Endothelial cell of umbilical vein (primary cell): ENCODE results near the gene PGS1. TPM values are rescaled to one million over a fixed set of nuclear protein-coding genes. Genes with fewer than 3 reads are reported as not detected.

Experiments used
- BruUV-seq: library from RNA; stranded (reverse); fragments of 400-500 nt; replicated peaks from 2 replicates; lab custom pipeline; 2021; lab: Mats Ljungman, UMichigan
- CTCF ChIA-PET: fragments of 300-600, 350-600 bp; sonication (Branson Sonifier 250); formaldehyde crosslinking; loops from one replicate; lab custom pipeline; 2021; ENCODE audit warnings: antibody characterized with exemption, inconsistent platforms; lab: Charles Lee
- POLR2A ChIA-PET: fragments of 300-600, 350-600 bp; sonication (Branson Sonifier 250); formaldehyde crosslinking; loops from one replicate; lab custom pipeline; 2021; ENCODE audit warnings: antibody characterized with exemption, inconsistent platforms; lab: Charles Lee
- DNase-seq: peaks from one replicate; pipeline ENCODE4 v3.0.0-alpha.2; 2011; ENCODE audit warnings: low read depth, low spot score
- FAIRE-seq: peaks from 2 replicates; lab custom pipeline; 2011; peaks lifted over from hg19 to GRCh38; lab: Jason Lieb, UNC
- H2AFZ ChIP-seq: 2 replicates; pipeline ENCODE4 v1.6.0; 2012; ENCODE audit warnings: low read depth, low read length, control low read depth, inconsistent platforms
- H3K27ac ChIP-seq: 2 replicates; pipeline ENCODE4 v1.5.1; 2011; ENCODE audit warnings: low read depth, mild to moderate bottlenecking, control low read depth, low read length, moderate library complexity; ENCODE audit not compliant: insufficient read depth
- H3K27me3 ChIP-seq, 2 experiments: 2 replicates each; pipeline versions ENCODE4 v1.6.0 to v1.6.1; 2011; ENCODE audit warnings: low read length in 2 of 2, mixed read lengths in 1 of 2; ENCODE audit not compliant: control insufficient read depth in 2 of 2, insufficient read depth in 2 of 2
- H3K36me3 ChIP-seq, 2 experiments: 2 replicates in 1 of 2; 3 replicates in 1 of 2; pipeline ENCODE4 v1.5.1; 2011; ENCODE audit warnings: low read length in 2 of 2, mild to moderate bottlenecking in 1 of 2, moderate library complexity in 1 of 2; ENCODE audit not compliant: control insufficient read depth in 2 of 2, insufficient read depth in 2 of 2; ENCODE audit errors: extremely low read depth in 1 of 2
- H3K4me1 ChIP-seq: 3 replicates; pipeline ENCODE4 v1.5.1; 2011; ENCODE audit warnings: mild to moderate bottlenecking, low read length; ENCODE audit not compliant: control insufficient read depth, insufficient read depth; ENCODE audit errors: extremely low read depth
- H3K4me2 ChIP-seq: 2 replicates; pipeline ENCODE4 v1.6.1; 2011; ENCODE audit warnings: low read length, control low read depth, mixed read lengths; ENCODE audit not compliant: insufficient read depth
- H3K4me3 ChIP-seq, 3 experiments: fragments of 200-600 bp in 1 of 3; sonication (generic), shearing (Covaris generic) in 1 of 3; replicated peaks in 1 of 3; 2 replicates each; pipeline ENCODE4 v1.5.1; 2011 to 2016; ENCODE audit warnings: control low read depth in 3 of 3, low read length in 3 of 3, mild to moderate bottlenecking in 2 of 3, inconsistent platforms in 1 of 3, low read depth in 1 of 3, moderate library complexity in 1 of 3; ENCODE audit not compliant: insufficient read depth in 1 of 3
- H3K79me2 ChIP-seq: 2 replicates; pipeline ENCODE4 v1.6.0; 2012; ENCODE audit warnings: low read length, inconsistent platforms; ENCODE audit not compliant: control insufficient read depth, insufficient read depth
- H3K9ac ChIP-seq: replicated peaks from 2 replicates; pipeline ENCODE3; 2011; ENCODE audit warnings: low read length, control low read depth; ENCODE audit not compliant: insufficient read depth; ENCODE audit errors: extremely low read depth
- H3K9me1 ChIP-seq: replicated peaks from 3 replicates; pipeline ENCODE4 v1.6.0; 2011; ENCODE audit warnings: mild to moderate bottlenecking, low read length; ENCODE audit not compliant: control insufficient read depth, insufficient read depth; ENCODE audit errors: extremely low read depth
- H3K9me3 ChIP-seq: replicated peaks from 2 replicates; pipeline ENCODE4 v1.5.1; 2012; ENCODE audit warnings: low read length, inconsistent platforms; ENCODE audit not compliant: control insufficient read depth, insufficient read depth
- H4K20me1 ChIP-seq: replicated peaks from 2 replicates; pipeline ENCODE3; 2011; ENCODE audit warnings: mild to moderate bottlenecking, low read length; ENCODE audit not compliant: control insufficient read depth, insufficient read depth; ENCODE audit errors: extremely low read depth
- EZH2 ChIP-seq: IDR thresholded peaks from 2 replicates; pipeline ENCODE4 v1.6.1; 2012; ENCODE audit warnings: borderline replicate concordance, low read depth, mild to moderate bottlenecking, moderate library complexity, low read length, inconsistent platforms; ENCODE audit not compliant: severe bottlenecking
- FOS ChIP-seq: IDR thresholded peaks from 2 replicates; pipeline ENCODE4 v1.6.1; 2011; ENCODE audit warnings: mild to moderate bottlenecking, low read length, moderate library complexity, borderline replicate concordance; ENCODE audit not compliant: insufficient read depth
- GATA2 ChIP-seq: IDR thresholded peaks from 2 replicates; pipeline ENCODE4 v1.7.0; 2011; ENCODE audit warnings: low read depth, mild to moderate bottlenecking, moderate library complexity, mixed read lengths, low read length; ENCODE audit not compliant: insufficient read length, insufficient read depth
- JUN ChIP-seq: IDR thresholded peaks from 2 replicates; pipeline ENCODE4 v1.6.1; 2011; ENCODE audit warnings: borderline replicate concordance, low read depth; ENCODE audit not compliant: insufficient read length, insufficient read depth
- MYC ChIP-seq: IDR thresholded peaks from one replicate; pipeline ENCODE4 v1.6.1; 2011; ENCODE audit warnings: mild to moderate bottlenecking, low read depth, low read length
- POLR2A ChIP-seq: IDR thresholded peaks from 2 replicates; pipeline ENCODE4 v1.6.1; 2012; ENCODE audit warnings: low read depth, mild to moderate bottlenecking, control low read depth, low read length
- POLR2AphosphoS5 ChIP-seq: IDR thresholded peaks from 2 replicates; pipeline ENCODE4 v1.6.1; 2012; ENCODE audit warnings: low read depth, mild to moderate bottlenecking, control low read depth, low read length, moderate library complexity; ENCODE audit not compliant: insufficient read depth
- dilution Hi-C: fragments of 300-500 bp; cut with MboI; formaldehyde crosslinking; loops from one replicate; pipeline ENCODE4 v1.15.0; 2019; ENCODE audit warnings: low sequenced_read_pairs; ENCODE audit not compliant: extremely low pct_ligation_motif_present
- intact Hi-C: fragments of 100-400 bp; cut with micrococcal nuclease; formaldehyde crosslinking; loops from one replicate; pipeline ENCODE4 v1.10.0; 2022
- polyA plus RNA-seq, 4 experiments: library from polyadenylated mRNA; depleted of rRNA in 3 of 4; stranded (reverse) in 3 of 4; unstranded in 1 of 4; fragments of >200 nt; gene quantifications; 2 replicates each; pipeline versions ENCODE4 v1.2.1 to v1.2.3, GENCODE V29; 2011 to 2012; ENCODE audit warnings: missing spikeins in 1 of 4
- total RNA-seq: library from RNA; stranded (reverse); gene quantifications from 2 replicates; pipeline ENCODE4 v1.2.3, GENCODE V29; 2021
- TF ChIP-seq, protein P1 (sequence below): IDR thresholded peaks from 2 replicates; pipeline ENCODE4 v1.6.1; 2011; ENCODE audit not compliant: insufficient read depth, insufficient read length
- TF ChIP-seq, protein P2 (sequence below), 2 donors: IDR thresholded peaks; 1 replicate in 1 of 2; 2 replicates in 1 of 2; pipeline ENCODE4 v1.5.1; 2011; ENCODE audit warnings: low read length in 2 of 2, mild to moderate bottlenecking in 2 of 2, moderate library complexity in 2 of 2, control low read depth in 1 of 2, inconsistent platforms in 1 of 2, low read depth in 1 of 2; ENCODE audit not compliant: insufficient read depth in 1 of 2; ENCODE audit errors: extremely low read depth in 1 of 2

Gene PGS1
- total and polyA plus RNA-seq, 2 donors (not counting 3 experiments of a cell fraction or from before 2014, with no cell fraction given), result 50.8 to 66.0 TPM

DNA sequence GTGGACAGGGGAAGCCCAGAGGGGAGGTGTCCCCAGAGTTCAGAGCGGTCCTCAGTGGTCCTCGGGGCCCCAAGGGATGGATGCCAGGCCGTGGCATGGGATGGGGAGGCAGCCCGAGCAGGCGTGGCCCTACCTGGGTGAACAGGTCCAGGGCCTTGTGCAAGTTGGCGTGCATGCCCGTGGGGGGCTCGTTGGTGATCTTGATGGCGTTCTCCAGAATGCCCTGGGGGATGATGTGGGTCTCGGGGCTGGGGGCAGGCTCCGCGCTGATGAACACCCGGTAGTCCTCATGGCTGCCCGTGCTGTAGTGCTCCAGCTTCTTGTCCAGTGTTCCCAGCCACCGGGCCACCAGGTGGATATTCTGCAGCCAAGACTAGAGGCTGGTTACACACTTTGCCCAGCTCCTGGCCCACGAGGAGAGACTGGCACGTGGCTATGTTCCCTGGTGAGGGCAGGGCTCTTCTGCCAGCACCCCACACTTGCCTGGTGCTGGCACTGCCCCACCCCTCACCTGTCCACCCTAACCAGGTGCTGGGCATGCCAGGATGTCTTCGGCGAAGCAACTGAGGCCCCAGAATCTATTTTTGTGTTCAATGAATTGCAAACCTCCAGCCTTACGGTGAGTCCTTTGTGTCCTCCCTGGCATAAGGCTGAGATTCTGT, 59.2 kb downstream of the PGS1 start:
- Histone ChIP-seq H3K27ac (no peak overlapping the region), H3K4me1 (peaks cover 4% of the 10 kb centered on the region), H3K9ac (no peak overlapping the region), H3K9me1 (no peaks in the 10 kb centered on the region), H4K20me1 (no peaks in the 10 kb centered on the region), H3K4me2 (no peak overlapping the region), H3K79me2 (no peaks in the 10 kb centered on the region), H3K36me3 (no peaks in the 10 kb centered on the region), H3K27me3 (no peaks in the 10 kb centered on the region), H3K4me3 (no peak overlapping the region), H2AFZ (no peak overlapping the region), H3K9me3 (no peaks in the 10 kb centered on the region)
- DNase-seq, result no peak
- TF ChIP-seq POLR2AphosphoS5 (no peak), MYC (no peak), FOS (no peak), GATA2 (no peak), POLR2A (no peak), EZH2 (no peak), JUN (no peak)
- TF ChIP-seq, protein P1, sequence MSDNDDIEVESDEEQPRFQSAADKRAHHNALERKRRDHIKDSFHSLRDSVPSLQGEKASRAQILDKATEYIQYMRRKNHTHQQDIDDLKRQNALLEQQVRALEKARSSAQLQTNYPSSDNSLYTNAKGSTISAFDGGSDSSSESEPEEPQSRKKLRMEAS, result no peak
- TF ChIP-seq, protein P2, sequence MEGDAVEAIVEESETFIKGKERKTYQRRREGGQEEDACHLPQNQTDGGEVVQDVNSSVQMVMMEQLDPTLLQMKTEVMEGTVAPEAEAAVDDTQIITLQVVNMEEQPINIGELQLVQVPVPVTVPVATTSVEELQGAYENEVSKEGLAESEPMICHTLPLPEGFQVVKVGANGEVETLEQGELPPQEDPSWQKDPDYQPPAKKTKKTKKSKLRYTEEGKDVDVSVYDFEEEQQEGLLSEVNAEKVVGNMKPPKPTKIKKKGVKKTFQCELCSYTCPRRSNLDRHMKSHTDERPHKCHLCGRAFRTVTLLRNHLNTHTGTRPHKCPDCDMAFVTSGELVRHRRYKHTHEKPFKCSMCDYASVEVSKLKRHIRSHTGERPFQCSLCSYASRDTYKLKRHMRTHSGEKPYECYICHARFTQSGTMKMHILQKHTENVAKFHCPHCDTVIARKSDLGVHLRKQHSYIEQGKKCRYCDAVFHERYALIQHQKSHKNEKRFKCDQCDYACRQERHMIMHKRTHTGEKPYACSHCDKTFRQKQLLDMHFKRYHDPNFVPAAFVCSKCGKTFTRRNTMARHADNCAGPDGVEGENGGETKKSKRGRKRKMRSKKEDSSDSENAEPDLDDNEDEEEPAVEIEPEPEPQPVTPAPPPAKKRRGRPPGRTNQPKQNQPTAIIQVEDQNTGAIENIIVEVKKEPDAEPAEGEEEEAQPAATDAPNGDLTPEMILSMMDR (IDR thresholded peaks at IDR 0.05; ENCODE audit: extremely low read depth in 1 of 2, insufficient read depth in 1 of 2, low read depth in 1 of 2, low read length in 2 of 2), result no peak
- dilution Hi-C loops (no loop called here), intact Hi-C loops (no loop called here)
- no peak for FAIRE-seq
- ChIA-PET CTCF (interaction anchor here (1.1 kb wide), 1 partner anchor 16 kb away, joined by 4 read pairs; no protein-coding TSS in a partner anchor), POLR2A (no interaction called here)
- BruUV-seq, result no TSS peak
